NCI-H128 (cell line): ENCODE results near the gene DHODH.

Experiments used
- DNase-seq: peaks from one replicate; lab custom pipeline; 2025; ENCODE audit not compliant: unreplicated experiment; lab: John Stamatoyannopoulos, UW

The DHODH gene

GRCh38 chr16:72013389-72013788 is 4.8 kb downstream of the DHODH start:
- no peak for DNase-seq

- no peak for DNase-seq
These were observed 5.5 kb downstream of the DHODH start for GRCh38 chr16:72013888-72014581.

- DNase-seq: no peak
These were observed 6.1 kb downstream of the DHODH start for GRCh38 chr16:72014675-72015074.

DNA sequence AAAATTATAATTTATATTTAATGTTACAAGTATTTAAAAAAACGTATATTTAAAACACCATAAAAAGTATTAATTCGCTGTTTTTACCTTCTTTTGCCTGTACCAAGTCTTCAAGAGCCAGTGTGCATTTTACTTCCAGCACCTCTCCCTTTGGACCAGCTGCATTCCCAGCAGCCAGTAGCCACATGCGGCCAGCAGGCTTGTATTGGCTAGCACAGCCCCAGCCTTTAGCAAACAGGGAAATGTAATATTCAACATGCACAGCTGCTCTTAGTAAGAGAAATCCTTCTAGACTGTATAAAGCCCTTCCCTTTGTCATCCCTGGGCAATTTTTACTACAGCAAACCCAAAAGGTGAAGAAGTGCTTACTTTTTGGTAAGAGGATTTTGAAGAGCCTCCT is 6.6 kb downstream of the DHODH start:
- no peak for DNase-seq

- no peak for DNase-seq
These were observed 9.9 kb downstream of the DHODH start for GRCh38 chr16:72018470-72018869.

GRCh38 chr16:72021043-72021442 is 12.5 kb downstream of the DHODH start:
- no peak for DNase-seq

DNA sequence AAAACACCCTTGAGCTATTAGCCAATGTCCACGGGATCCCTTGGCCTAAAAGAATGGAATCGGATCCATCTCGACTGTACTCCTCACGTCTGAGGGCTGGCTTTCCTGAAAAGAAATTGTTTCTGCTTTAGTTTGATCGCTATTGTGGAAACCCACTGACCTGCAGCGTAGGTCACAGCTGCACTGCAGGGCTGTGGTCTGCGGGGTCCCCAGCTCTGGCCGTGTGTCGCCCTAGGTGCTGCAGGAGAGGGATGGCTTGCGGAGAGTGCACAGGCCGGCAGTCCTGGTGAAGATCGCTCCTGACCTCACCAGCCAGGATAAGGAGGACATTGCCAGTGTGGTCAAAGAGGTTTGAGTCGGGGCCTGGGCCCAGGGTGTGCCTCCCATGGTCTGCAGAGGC is 13.6 kb downstream of the DHODH start:
- no peak for DNase-seq

DNA sequence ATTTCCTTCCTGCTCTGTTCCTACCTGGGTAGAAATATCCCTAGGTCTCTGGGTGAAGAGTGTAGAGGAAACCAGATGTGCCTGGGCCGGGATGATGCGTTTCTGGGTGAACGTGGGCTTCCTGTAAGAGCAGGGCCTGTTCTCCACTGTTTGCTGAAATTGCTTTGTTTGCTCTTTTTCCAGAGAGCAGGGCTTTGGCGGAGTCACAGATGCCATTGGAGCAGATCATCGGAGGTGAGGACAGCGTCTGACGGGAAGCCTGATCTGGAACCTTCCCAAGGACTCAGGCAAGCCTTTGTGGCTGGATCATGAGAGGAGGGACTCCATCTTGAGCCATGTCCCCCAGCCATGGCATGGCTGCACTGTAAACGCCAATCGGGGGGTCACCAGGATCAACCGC is 15.4 kb downstream of the DHODH start:
- no peak for DNase-seq

DNA sequence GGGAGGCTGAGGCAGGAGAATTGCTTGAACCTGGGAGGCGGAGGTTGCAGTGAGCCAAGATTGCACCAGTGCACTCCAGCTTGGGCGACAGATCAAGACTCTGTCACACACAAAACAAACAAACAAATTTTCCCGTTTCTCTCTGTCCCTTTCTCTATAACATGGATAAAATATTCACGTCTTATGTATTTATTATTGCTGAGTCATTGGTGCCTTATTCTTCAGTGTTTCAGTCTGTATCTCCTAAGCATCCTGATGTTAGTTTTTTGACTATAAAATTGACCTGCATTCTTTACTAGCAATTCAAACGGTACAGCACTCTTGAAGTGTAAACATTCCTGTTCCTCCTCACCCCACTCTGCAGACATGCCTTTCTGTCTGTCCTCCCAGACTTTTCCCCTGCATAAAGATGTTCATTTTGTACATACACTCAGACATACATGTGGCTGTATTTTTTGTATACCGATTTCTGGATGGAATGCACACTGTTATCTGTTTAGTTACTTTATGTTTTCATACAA is 16.4 kb downstream of the DHODH start:
- no peak for DNase-seq

- no peak for DNase-seq
These were observed 17.0 kb downstream of the DHODH start for GRCh38 chr16:72025404-72026114.

- no peak for DNase-seq
These were observed 19.3 kb downstream of the DHODH start for GRCh38 chr16:72027669-72028378.

- DNase-seq: no peak
These were observed 21.2 kb downstream of the DHODH start for GRCh38 chr16:72029567-72030271.

- DNase-seq: no peak
These were observed 24.9 kb downstream of the DHODH start for GRCh38 chr16:72033437-72033836.

GRCh38 chr16:72036098-72036497 is 27.6 kb downstream of the DHODH start:
- DNase-seq: no peak

GRCh38 chr16:72042157-72042660 is 33.7 kb downstream of the DHODH start:
- DNase-seq: no peak

DNA sequence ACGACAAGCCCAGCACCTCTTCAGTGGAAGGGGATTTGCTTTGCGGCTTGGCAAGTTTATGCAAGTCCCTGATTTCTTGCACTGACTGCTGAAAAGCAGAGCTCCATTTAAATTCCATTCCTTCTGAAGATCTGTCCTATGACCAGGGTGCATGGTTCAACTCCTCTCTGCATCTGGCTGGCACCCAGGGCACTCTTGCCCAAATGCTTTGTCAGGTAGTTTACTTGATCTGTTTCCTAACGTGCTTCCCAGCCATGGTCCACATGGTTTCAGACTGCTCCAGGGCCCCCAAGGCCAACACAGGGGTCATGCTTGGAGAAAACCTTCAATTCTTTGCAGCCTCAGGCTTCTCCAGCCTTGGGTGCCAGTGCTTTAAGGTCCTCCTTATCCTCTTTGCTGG is 34.5 kb downstream of the DHODH start:
- DNase-seq: no peak

- DNase-seq: no peak
These were observed 35.0 kb downstream of the DHODH start for GRCh38 chr16:72043539-72043938.

- DNase-seq: no peak
These were observed 35.8 kb downstream of the DHODH start for GRCh38 chr16:72044296-72044695.

GRCh38 chr16:72044825-72045359 is 36.3 kb downstream of the DHODH start:
- no peak for DNase-seq

GRCh38 chr16:72049110-72049509 is 40.6 kb downstream of the DHODH start:
- no peak for DNase-seq
